ENCODE data around the gene NAT10. TPM values are rescaled to one million over a fixed set of nuclear protein-coding genes. Genes with fewer than 3 reads are reported as not detected.

NAT10 gene
- total RNA-seq, 2 donors from 2014 or later, result 59.7 to 61.0 TPM

GRCh38 chr11:34173050-34173449 lies 67.6 kb downstream of the NAT10 start:
- H3K4me1 Mint-ChIP-seq, result no peaks in the 10 kb centered on the region
- no peak overlapping the region for H3K9ac ChIP-seq (ENCODE audit: extremely low read depth, low read length, poor library complexity, severe bottlenecking)
- H3K27ac Mint-ChIP-seq, result no peak overlapping the region
- no peak for DNase-seq
- peaks cover 2% of the 10 kb centered on the region for H3K36me3 Mint-ChIP-seq (ENCODE audit: low read depth)
- peaks cover 2% of the 10 kb centered on the region for H3K4me1 ChIP-seq (ENCODE audit: control insufficient read depth, insufficient read depth, low read length)
- H3K9me3 Mint-ChIP-seq, result no peaks in the 10 kb centered on the region
- peaks cover 32% of the 10 kb centered on the region for H3K36me3 ChIP-seq (ENCODE audit: control insufficient read depth, insufficient read depth, low read length)
- H3K4me3 Mint-ChIP-seq, result no peak overlapping the region
- H3K9me3 ChIP-seq (ENCODE audit: control insufficient read depth, low read length), result no peaks in the 10 kb centered on the region
- no peaks in the 10 kb centered on the region for H3K27me3 ChIP-seq (ENCODE audit: control insufficient read depth, insufficient read depth, low read length, poor library complexity, severe bottlenecking)
- TF ChIP-seq, protein P1, sequence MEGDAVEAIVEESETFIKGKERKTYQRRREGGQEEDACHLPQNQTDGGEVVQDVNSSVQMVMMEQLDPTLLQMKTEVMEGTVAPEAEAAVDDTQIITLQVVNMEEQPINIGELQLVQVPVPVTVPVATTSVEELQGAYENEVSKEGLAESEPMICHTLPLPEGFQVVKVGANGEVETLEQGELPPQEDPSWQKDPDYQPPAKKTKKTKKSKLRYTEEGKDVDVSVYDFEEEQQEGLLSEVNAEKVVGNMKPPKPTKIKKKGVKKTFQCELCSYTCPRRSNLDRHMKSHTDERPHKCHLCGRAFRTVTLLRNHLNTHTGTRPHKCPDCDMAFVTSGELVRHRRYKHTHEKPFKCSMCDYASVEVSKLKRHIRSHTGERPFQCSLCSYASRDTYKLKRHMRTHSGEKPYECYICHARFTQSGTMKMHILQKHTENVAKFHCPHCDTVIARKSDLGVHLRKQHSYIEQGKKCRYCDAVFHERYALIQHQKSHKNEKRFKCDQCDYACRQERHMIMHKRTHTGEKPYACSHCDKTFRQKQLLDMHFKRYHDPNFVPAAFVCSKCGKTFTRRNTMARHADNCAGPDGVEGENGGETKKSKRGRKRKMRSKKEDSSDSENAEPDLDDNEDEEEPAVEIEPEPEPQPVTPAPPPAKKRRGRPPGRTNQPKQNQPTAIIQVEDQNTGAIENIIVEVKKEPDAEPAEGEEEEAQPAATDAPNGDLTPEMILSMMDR (conservative IDR thresholded peaks at IDR 0.05), result no peak
- H3K27me3 Mint-ChIP-seq (ENCODE audit: insufficient read depth), result peaks cover 23% of the 10 kb centered on the region
- H3K27ac ChIP-seq (ENCODE audit: low read depth, low read length), result no peak overlapping the region
- WGBS, 2 experiments (ENCODE audit: insufficient coverage in 1 of 2, insufficient read length in 1 of 2), result 91 to 95% methylated on average over 8 to 16 of the region's 16 CpGs
- no peak overlapping the region for H3K4me3 ChIP-seq (ENCODE audit: low read length)

DNA sequence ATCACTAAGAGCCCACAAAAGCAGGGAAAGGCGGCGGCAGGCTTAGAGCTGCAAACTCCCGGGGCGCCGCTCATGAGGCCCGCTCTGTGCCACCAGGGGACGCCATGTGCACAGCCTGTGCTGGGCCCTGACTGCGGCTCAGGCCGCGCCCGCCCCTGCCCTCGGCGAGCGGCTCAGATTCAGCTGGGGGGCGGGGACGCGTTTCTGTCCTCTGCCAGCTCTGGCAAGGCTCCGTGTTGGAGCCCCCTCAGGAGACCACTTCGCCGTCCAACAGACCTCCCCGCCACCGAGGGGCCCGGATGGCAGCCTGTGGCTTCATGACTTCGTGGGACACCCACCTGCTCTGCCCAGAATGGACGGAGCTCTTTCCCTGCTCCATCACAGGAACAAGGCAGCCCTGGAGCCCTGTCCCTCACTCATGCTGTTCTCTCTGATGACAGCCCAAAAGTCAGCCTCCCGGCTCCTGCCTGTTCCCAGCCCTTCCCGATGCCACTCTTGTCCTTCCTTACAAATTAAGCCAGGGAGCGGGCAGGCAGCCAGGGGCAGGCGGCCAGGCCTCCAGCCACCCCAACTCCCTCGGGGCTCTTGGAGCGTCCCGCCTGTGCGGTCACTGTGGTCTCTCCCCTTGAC lies 69.1 kb downstream of the NAT10 start:
- H3K27ac ChIP-seq (ENCODE audit: low read depth, low read length), result no peak overlapping the region
- H3K4me3 Mint-ChIP-seq, result peak overlapping the region; percentile 37

DNA sequence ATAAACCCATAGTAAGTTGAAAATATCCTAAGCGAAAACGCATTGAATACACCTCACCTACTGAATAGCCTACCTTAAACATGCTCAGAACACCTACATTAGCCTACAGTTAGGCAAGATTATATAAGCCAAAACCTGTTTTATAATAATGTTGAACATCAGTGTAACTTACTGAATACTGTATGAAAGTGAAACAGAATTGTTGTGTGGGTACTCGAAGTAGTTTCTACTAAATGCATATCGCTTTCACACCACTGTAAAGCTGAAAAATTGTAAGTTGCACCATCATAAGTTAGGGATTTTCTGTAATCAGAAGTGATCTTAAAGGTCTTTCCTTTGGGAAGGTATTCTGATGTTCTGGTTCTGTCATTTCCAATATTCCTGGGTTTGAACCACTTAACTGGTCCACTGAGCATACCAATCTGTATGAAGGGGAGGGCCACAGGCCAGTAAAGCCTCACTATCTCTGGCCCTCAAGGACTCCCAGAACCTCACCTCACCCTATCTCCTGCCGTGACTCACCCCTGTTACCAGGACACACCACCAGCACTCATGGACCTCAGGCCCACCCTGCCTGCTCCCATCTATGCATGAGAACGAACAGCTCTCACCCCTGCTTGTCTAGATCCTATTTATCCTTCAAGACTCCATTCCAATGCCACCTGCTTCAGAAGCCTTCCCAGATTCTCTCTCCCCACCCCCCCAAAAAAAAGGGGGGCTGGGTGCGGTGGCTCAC lies 70.0 kb downstream of the NAT10 start:
- DNase-seq, result no peak
- Histone ChIP-seq H3K27me3 (ENCODE audit: control insufficient read depth, insufficient read depth, low read length, poor library complexity, severe bottlenecking) (no peaks in the 10 kb centered on the region), H3K9ac (ENCODE audit: extremely low read depth, low read length, poor library complexity, severe bottlenecking) (no peak overlapping the region), H3K27ac (ENCODE audit: low read depth, low read length) (no peak overlapping the region), H3K36me3 (ENCODE audit: control insufficient read depth, insufficient read depth, low read length) (peaks cover 18% of the 10 kb centered on the region), H3K4me3 (ENCODE audit: low read length) (no peak overlapping the region), H3K4me1 (ENCODE audit: control insufficient read depth, insufficient read depth, low read length) (peaks cover 2% of the 10 kb centered on the region), H3K9me3 (ENCODE audit: control insufficient read depth, low read length) (no peaks in the 10 kb centered on the region)
- H3K4me3 Mint-ChIP-seq, result no peak overlapping the region
- H3K4me1 Mint-ChIP-seq, result no peaks in the 10 kb centered on the region
- peaks cover 2% of the 10 kb centered on the region for H3K36me3 Mint-ChIP-seq (ENCODE audit: low read depth)
- H3K27ac Mint-ChIP-seq, result no peak overlapping the region
- peaks cover 23% of the 10 kb centered on the region for H3K27me3 Mint-ChIP-seq (ENCODE audit: insufficient read depth)
- H3K9me3 Mint-ChIP-seq, result no peaks in the 10 kb centered on the region
- 93 to 96% methylated on average over 4 to 7 of the region's 7 CpGs for WGBS, 2 experiments (ENCODE audit: insufficient coverage in 1 of 2, insufficient read length in 1 of 2)
- TF ChIP-seq, protein P1 (conservative IDR thresholded peaks at IDR 0.05), result no peak

More for the DNA sequence above, 69.1 kb downstream of the NAT10 start:
- peak; percentile 96 for DNase-seq
- H3K4me3 ChIP-seq (ENCODE audit: low read length), result no peak overlapping the region
- 17 to 68% methylated on average over 6 to 33 of the region's 33 CpGs for WGBS, 2 experiments (ENCODE audit: insufficient coverage in 1 of 2, insufficient read length in 1 of 2)
- Mint-ChIP-seq H3K27me3 (ENCODE audit: insufficient read depth) (peaks cover 23% of the 10 kb centered on the region), H3K4me1 (no peaks in the 10 kb centered on the region), H3K36me3 (ENCODE audit: low read depth) (peaks cover 2% of the 10 kb centered on the region), H3K9me3 (no peaks in the 10 kb centered on the region), H3K27ac (no peak overlapping the region)
- H3K27me3 ChIP-seq (ENCODE audit: control insufficient read depth, insufficient read depth, low read length, poor library complexity, severe bottlenecking), result no peaks in the 10 kb centered on the region
- no peak overlapping the region for H3K9ac ChIP-seq (ENCODE audit: extremely low read depth, low read length, poor library complexity, severe bottlenecking)
- no peaks in the 10 kb centered on the region for H3K9me3 ChIP-seq (ENCODE audit: control insufficient read depth, low read length)
- H3K4me1 ChIP-seq (ENCODE audit: control insufficient read depth, insufficient read depth, low read length), result peaks cover 2% of the 10 kb centered on the region
- TF ChIP-seq, protein P1 (conservative IDR thresholded peaks at IDR 0.05), result peak; percentile 97
- peaks cover 24% of the 10 kb centered on the region for H3K36me3 ChIP-seq (ENCODE audit: control insufficient read depth, insufficient read depth, low read length)

Data from endodermal cell (in vitro differentiated cells).